AG04449 (cell line): Measurements from ENCODE around the gene COL6A2.

Source experiments
- CTCF ChIA-PET: fragments of 350-600 bp; formaldehyde crosslinking; extraction: SDS; loops from one replicate; lab custom pipeline; 2021; ENCODE audit warnings: antibody characterized with exemption; lab: Yijun Ruan, JAX
- POLR2A ChIA-PET: fragments of 400-600, 350-600 bp; formaldehyde crosslinking; extraction: SDS; loops from one replicate; lab custom pipeline; 2020; ENCODE audit warnings: antibody characterized with exemption, inconsistent platforms; lab: Yijun Ruan, JAX
- DNase-seq: peaks from one replicate; pipeline ENCODE4 v3.0.0-alpha.2; 2010; ENCODE audit warnings: low read depth, low spot score
- H3K4me3 ChIP-seq: 2 replicates; pipeline ENCODE4 v1.5.1; 2011; ENCODE audit warnings: low read depth, mild to moderate bottlenecking, control low read depth, low read length
- CTCF ChIP-seq: IDR thresholded peaks from one replicate; pipeline ENCODE4 v1.5.1; 2011; ENCODE audit warnings: mild to moderate bottlenecking, moderate library complexity, low read length, control low read depth, inconsistent platforms; ENCODE audit not compliant: insufficient read depth; ENCODE audit errors: missing control alignments

Gene COL6A2

GRCh38 chr21:46122237-46122671 is 24.3 kb downstream of the COL6A2 start:
- ChIA-PET POLR2A (interaction anchor here (0.6 to 1.5 kb wide), 6 partner anchors 112 to 154 kb away, joined by 3 to 8 read pairs (median 4); no protein-coding TSS in a partner anchor), CTCF (interaction anchor here (1.5 to 7.0 kb wide), 5 partner anchors 8 to 151 kb away, joined by 3 to 59 read pairs (median 6); no protein-coding TSS in a partner anchor)
- TF ChIP-seq CTCF: no peak

GRCh38 chr21:46122758-46123683 is 25.1 kb downstream of the COL6A2 start:
- no peak overlapping the region for H3K4me3 ChIP-seq
- CTCF ChIA-PET: interaction anchor here (1.5 to 7.0 kb wide), 3 partner anchors 10 to 151 kb away, joined by 3 to 59 read pairs (median 11); no protein-coding TSS in a partner anchor
- POLR2A ChIA-PET: interaction anchor here (0.6 to 1.5 kb wide), 4 partner anchors 127 to 153 kb away, joined by 3 to 8 read pairs (median 4); no protein-coding TSS in a partner anchor
- no peak for TF ChIP-seq CTCF
- no peak for DNase-seq

More at GRCh38 chr21:46122237-46122671, 24.3 kb downstream of the COL6A2 start:
- no peak overlapping the region for H3K4me3 ChIP-seq
- no peak for DNase-seq

- ChIA-PET CTCF (no interaction called here), POLR2A (no interaction called here)
- no peak overlapping the region for H3K4me3 ChIP-seq
- no peak for DNase-seq
- no peak for TF ChIP-seq CTCF
These were observed 26.4 kb downstream of the COL6A2 start for GRCh38 chr21:46124083-46124925.

- no peak overlapping the region for H3K4me3 ChIP-seq
- no peak for DNase-seq
- CTCF ChIA-PET: interaction anchor here (1.5 kb wide), 1 partner anchor 152 kb away, joined by 5 read pairs; no protein-coding TSS in a partner anchor
- TF ChIP-seq CTCF: no peak
- POLR2A ChIA-PET: no interaction called here
These were observed 27.3 kb downstream of the COL6A2 start for GRCh38 chr21:46124926-46125845.

- DNase-seq: no peak
- CTCF ChIA-PET: interaction anchor here (1.5 to 1.8 kb wide), 2 partner anchors 152 to 156 kb away, joined by 4 to 5 read pairs; no protein-coding TSS in a partner anchor
- TF ChIP-seq CTCF: no peak
These were observed 28.0 kb downstream of the COL6A2 start for GRCh38 chr21:46125846-46126301.

More at GRCh38 chr21:46125846-46126301, 28.0 kb downstream of the COL6A2 start:
- POLR2A ChIA-PET: no interaction called here
- H3K4me3 ChIP-seq: no peak overlapping the region
